SK-N-MC (cell line): ENCODE data around the gene TRAPPC3.

Experiments used
- DNase-seq: peaks from one replicate; pipeline ENCODE4 v3.0.0-alpha.2; 2011; ENCODE audit warnings: low read depth, low spot score
- H3K27ac ChIP-seq: fragments of 200-600 bp; sonication (generic); 2 replicates; pipeline ENCODE4 v1.5.1; 2016; ENCODE audit warnings: mixed run types
- H3K36me3 ChIP-seq: fragments of 200-600 bp; sonication (generic); 2 replicates; pipeline ENCODE4 v1.6.1; 2017; ENCODE audit warnings: antibody characterized with exemption, low read length, mixed read lengths; ENCODE audit not compliant: insufficient read depth
- H3K4me3 ChIP-seq: fragments of 200-600 bp; sonication (generic); 2 replicates; pipeline ENCODE4 v1.5.1; 2016
- H3K9ac ChIP-seq: fragments of 200-600 bp; sonication (generic); 2 replicates; pipeline ENCODE4 v1.8.0; 2017; ENCODE audit warnings: mixed run types, mixed read lengths; ENCODE audit not compliant: insufficient read length
- H3K9me3 ChIP-seq: fragments of 200-600 bp; sonication (generic); 2 replicates; pipeline ENCODE4 v1.6.1; 2017; ENCODE audit warnings: low read depth, mild to moderate bottlenecking, antibody characterized with exemption, low read length, moderate library complexity, mixed read lengths
- EZH2 ChIP-seq: fragments of 200-600 bp; sonication (generic); IDR thresholded peaks from one replicate; pipeline ENCODE4 v1.6.1; 2017; ENCODE audit warnings: antibody characterized with exemption
- FOXP2 ChIP-seq: optimal IDR thresholded peaks from 2 replicates; pipeline ENCODE3; 2011; ENCODE audit warnings: mild to moderate bottlenecking, moderate library complexity; ENCODE audit not compliant: insufficient read depth; ENCODE audit errors: extremely low read length, control extremely low read depth
- POLR2AphosphoS5 ChIP-seq: IDR thresholded peaks from 2 replicates; pipeline ENCODE4 v1.6.1; 2012; ENCODE audit warnings: mild to moderate bottlenecking, low read depth, low read length, borderline replicate concordance

TRAPPC3 gene

GRCh38 chr1:36096500-36097432 is 52.5 kb downstream of the TRAPPC3 start:
- DNase-seq = no peak
- TF ChIP-seq EZH2 = no peak
- no peak for TF ChIP-seq POLR2AphosphoS5
- no peak for TF ChIP-seq FOXP2
- Histone ChIP-seq H3K9me3 (no peaks in the 10 kb centered on the region), H3K27ac (peak overlapping the region; percentile 65; the same call in 1 of the 2 replicates), H3K36me3 (peaks cover 33% of the 10 kb centered on the region), H3K4me3 (no peak overlapping the region), H3K9ac (no peak overlapping the region)

- no peak for DNase-seq
- Histone ChIP-seq H3K9ac (no peak overlapping the region), H3K27ac (peak overlapping the region; percentile 70), H3K9me3 (no peaks in the 10 kb centered on the region), H3K4me3 (no peak overlapping the region), H3K36me3 (peaks cover 42% of the 10 kb centered on the region)
- no peak for TF ChIP-seq FOXP2
- no peak for TF ChIP-seq EZH2
- peak; percentile 39; the same call in 1 of the 2 replicates for TF ChIP-seq POLR2AphosphoS5
Measured at GRCh38 chr1:36095760-36096405, 53.4 kb downstream of the TRAPPC3 start.

GRCh38 chr1:36094621-36095061 is 54.6 kb downstream of the TRAPPC3 start:
- Histone ChIP-seq H3K9me3 (no peaks in the 10 kb centered on the region), H3K36me3 (peaks cover 46% of the 10 kb centered on the region), H3K9ac (no peak overlapping the region), H3K27ac (peak overlapping the region; percentile 70), H3K4me3 (no peak overlapping the region)
- DNase-seq = no peak
- no peak for TF ChIP-seq FOXP2
- TF ChIP-seq EZH2 = no peak
- TF ChIP-seq POLR2AphosphoS5 = no peak

- Histone ChIP-seq H3K9me3 (no peaks in the 10 kb centered on the region), H3K4me3 (no peak overlapping the region), H3K36me3 (peaks cover 46% of the 10 kb centered on the region), H3K27ac (peak overlapping the region; percentile 67), H3K9ac (peak overlapping the region; percentile 15)
- TF ChIP-seq POLR2AphosphoS5 = no peak
- no peak for TF ChIP-seq EZH2
- TF ChIP-seq FOXP2 = no peak
- no peak for DNase-seq
Measured at GRCh38 chr1:36093929-36094328, 55.4 kb downstream of the TRAPPC3 start.

GRCh38 chr1:36093226-36093625 is 56.1 kb downstream of the TRAPPC3 start:
- H3K9ac ChIP-seq = no peak overlapping the region
- H3K9me3 ChIP-seq = no peaks in the 10 kb centered on the region
- H3K4me3 ChIP-seq = no peak overlapping the region
- TF ChIP-seq FOXP2 (no peak), POLR2AphosphoS5 (no peak), EZH2 (no peak)
- no peak overlapping the region for H3K27ac ChIP-seq
- H3K36me3 ChIP-seq = peaks cover 46% of the 10 kb centered on the region
- no peak for DNase-seq

GRCh38 chr1:36092798-36093185 is 56.5 kb downstream of the TRAPPC3 start:
- Histone ChIP-seq H3K9me3 (no peaks in the 10 kb centered on the region), H3K36me3 (peaks cover 46% of the 10 kb centered on the region), H3K4me3 (no peak overlapping the region), H3K27ac (no peak overlapping the region), H3K9ac (no peak overlapping the region)
- DNase-seq = no peak
- TF ChIP-seq FOXP2 (no peak), EZH2 (no peak), POLR2AphosphoS5 (no peak)

- DNase-seq = no peak
- no peak overlapping the region for H3K27ac ChIP-seq
- H3K9me3 ChIP-seq = no peaks in the 10 kb centered on the region
- TF ChIP-seq EZH2 (no peak), POLR2AphosphoS5 (no peak; the same call in 1 of the 2 replicates), FOXP2 (no peak)
- H3K9ac ChIP-seq = no peak overlapping the region
- no peak overlapping the region for H3K4me3 ChIP-seq
- H3K36me3 ChIP-seq = peaks cover 46% of the 10 kb centered on the region
Measured at GRCh38 chr1:36092166-36092797, 57.0 kb downstream of the TRAPPC3 start.

- Histone ChIP-seq H3K36me3 (peaks cover 46% of the 10 kb centered on the region), H3K9ac (no peak overlapping the region)
- TF ChIP-seq EZH2 = no peak
- TF ChIP-seq POLR2AphosphoS5 = no peak
- TF ChIP-seq FOXP2 = no peak
Measured at GRCh38 chr1:36091698-36092097, 57.6 kb downstream of the TRAPPC3 start.

More at GRCh38 chr1:36091698-36092097, 57.6 kb downstream of the TRAPPC3 start:
- no peaks in the 10 kb centered on the region for H3K9me3 ChIP-seq
- H3K4me3 ChIP-seq = no peak overlapping the region
- DNase-seq = no peak
- H3K27ac ChIP-seq = no peak overlapping the region
